ENCODE results near the gene DLX4.

The DLX4 gene

GRCh38 chr17:49980703-49981197 lies 11.8 kb downstream of the DLX4 start:
- H3K4me1 ChIP-seq (ENCODE audit: control insufficient read depth, low read depth, low read length), result peaks cover 21% of the 10 kb centered on the region
- H3K27ac ChIP-seq (ENCODE audit: low read length), result no peak overlapping the region
- H3K36me3 ChIP-seq (ENCODE audit: control insufficient read depth, low read depth, low read length), result no peaks in the 10 kb centered on the region
- peaks cover 52% of the 10 kb centered on the region for H3K27me3 ChIP-seq (ENCODE audit: control insufficient read depth, insufficient read depth, low read length)
- no peaks in the 10 kb centered on the region for H3K9me3 ChIP-seq (ENCODE audit: control insufficient read depth, low read depth, low read length)
- no peak overlapping the region for H3K9ac ChIP-seq (ENCODE audit: low read length)
- no peak overlapping the region for H3K4me3 ChIP-seq (ENCODE audit: low read length)

- Histone ChIP-seq H3K4me3 (ENCODE audit: low read length) (no peak overlapping the region), H3K36me3 (ENCODE audit: control insufficient read depth, low read depth, low read length) (no peaks in the 10 kb centered on the region), H3K9me3 (ENCODE audit: control insufficient read depth, low read depth, low read length) (no peaks in the 10 kb centered on the region), H3K9ac (ENCODE audit: low read length) (no peak overlapping the region), H3K4me1 (ENCODE audit: control insufficient read depth, low read depth, low read length) (peaks cover 9% of the 10 kb centered on the region), H3K27ac (ENCODE audit: low read length) (no peak overlapping the region), H3K27me3 (ENCODE audit: control insufficient read depth, insufficient read depth, low read length) (peaks cover 58% of the 10 kb centered on the region)
These were observed 15.3 kb downstream of the DLX4 start for GRCh38 chr17:49984283-49984682.

- no peak overlapping the region for H3K4me3 ChIP-seq (ENCODE audit: low read length)
- H3K27ac ChIP-seq (ENCODE audit: low read length), result no peak overlapping the region
- H3K9ac ChIP-seq (ENCODE audit: low read length), result no peak overlapping the region
- H3K36me3 ChIP-seq (ENCODE audit: control insufficient read depth, low read depth, low read length), result no peaks in the 10 kb centered on the region
- H3K4me1 ChIP-seq (ENCODE audit: control insufficient read depth, low read depth, low read length), result peaks cover 9% of the 10 kb centered on the region
- H3K9me3 ChIP-seq (ENCODE audit: control insufficient read depth, low read depth, low read length), result no peaks in the 10 kb centered on the region
- peaks cover 60% of the 10 kb centered on the region for H3K27me3 ChIP-seq (ENCODE audit: control insufficient read depth, insufficient read depth, low read length)
These were observed 15.8 kb downstream of the DLX4 start for GRCh38 chr17:49984776-49985175.

- Histone ChIP-seq H3K4me1 (ENCODE audit: control insufficient read depth, low read depth, low read length) (peaks cover 7% of the 10 kb centered on the region), H3K4me3 (ENCODE audit: low read length) (no peak overlapping the region), H3K27ac (ENCODE audit: low read length) (no peak overlapping the region), H3K27me3 (ENCODE audit: control insufficient read depth, insufficient read depth, low read length) (peaks cover 60% of the 10 kb centered on the region), H3K36me3 (ENCODE audit: control insufficient read depth, low read depth, low read length) (no peaks in the 10 kb centered on the region), H3K9me3 (ENCODE audit: control insufficient read depth, low read depth, low read length) (no peaks in the 10 kb centered on the region), H3K9ac (ENCODE audit: low read length) (no peak overlapping the region)
These were observed 16.5 kb downstream of the DLX4 start for GRCh38 chr17:49985310-49985990.

GRCh38 chr17:49986396-49987289 lies 17.7 kb downstream of the DLX4 start:
- no peak overlapping the region for H3K4me3 ChIP-seq (ENCODE audit: low read length)
- no peaks in the 10 kb centered on the region for H3K9me3 ChIP-seq (ENCODE audit: control insufficient read depth, low read depth, low read length)
- H3K36me3 ChIP-seq (ENCODE audit: control insufficient read depth, low read depth, low read length), result no peaks in the 10 kb centered on the region
- H3K27me3 ChIP-seq (ENCODE audit: control insufficient read depth, insufficient read depth, low read length), result peaks cover 71% of the 10 kb centered on the region
- no peak overlapping the region for H3K9ac ChIP-seq (ENCODE audit: low read length)
- H3K4me1 ChIP-seq (ENCODE audit: control insufficient read depth, low read depth, low read length), result no peaks in the 10 kb centered on the region
- no peak overlapping the region for H3K27ac ChIP-seq (ENCODE audit: low read length)

- Histone ChIP-seq H3K36me3 (ENCODE audit: control insufficient read depth, low read depth, low read length) (no peaks in the 10 kb centered on the region), H3K4me1 (ENCODE audit: control insufficient read depth, low read depth, low read length) (no peaks in the 10 kb centered on the region), H3K4me3 (ENCODE audit: low read length) (no peak overlapping the region), H3K27ac (ENCODE audit: low read length) (no peak overlapping the region), H3K9me3 (ENCODE audit: control insufficient read depth, low read depth, low read length) (no peaks in the 10 kb centered on the region), H3K27me3 (ENCODE audit: control insufficient read depth, insufficient read depth, low read length) (peaks cover 75% of the 10 kb centered on the region), H3K9ac (ENCODE audit: low read length) (no peak overlapping the region)
These were observed 18.2 kb downstream of the DLX4 start for GRCh38 chr17:49987290-49987585.

- H3K27me3 ChIP-seq (ENCODE audit: control insufficient read depth, insufficient read depth, low read length), result peaks cover 79% of the 10 kb centered on the region
- H3K4me3 ChIP-seq (ENCODE audit: low read length), result no peak overlapping the region
- H3K4me1 ChIP-seq (ENCODE audit: control insufficient read depth, low read depth, low read length), result no peaks in the 10 kb centered on the region
- H3K9ac ChIP-seq (ENCODE audit: low read length), result no peak overlapping the region
- no peak overlapping the region for H3K27ac ChIP-seq (ENCODE audit: low read length)
- no peaks in the 10 kb centered on the region for H3K9me3 ChIP-seq (ENCODE audit: control insufficient read depth, low read depth, low read length)
- no peaks in the 10 kb centered on the region for H3K36me3 ChIP-seq (ENCODE audit: control insufficient read depth, low read depth, low read length)
These were observed 18.9 kb downstream of the DLX4 start for GRCh38 chr17:49987681-49988441.

GRCh38 chr17:49989518-49989880 lies 20.5 kb downstream of the DLX4 start:
- Histone ChIP-seq H3K27me3 (ENCODE audit: control insufficient read depth, insufficient read depth, low read length) (peaks cover 95% of the 10 kb centered on the region), H3K4me3 (ENCODE audit: low read length) (no peak overlapping the region), H3K9me3 (ENCODE audit: control insufficient read depth, low read depth, low read length) (no peaks in the 10 kb centered on the region), H3K36me3 (ENCODE audit: control insufficient read depth, low read depth, low read length) (no peaks in the 10 kb centered on the region), H3K27ac (ENCODE audit: low read length) (no peak overlapping the region), H3K4me1 (ENCODE audit: control insufficient read depth, low read depth, low read length) (no peaks in the 10 kb centered on the region), H3K9ac (ENCODE audit: low read length) (no peak overlapping the region)

GRCh38 chr17:49990331-49990730 lies 21.3 kb downstream of the DLX4 start:
- Histone ChIP-seq H3K27me3 (ENCODE audit: control insufficient read depth, insufficient read depth, low read length) (peaks cover 99% of the 10 kb centered on the region), H3K9ac (ENCODE audit: low read length) (no peak overlapping the region), H3K4me1 (ENCODE audit: control insufficient read depth, low read depth, low read length) (no peaks in the 10 kb centered on the region), H3K9me3 (ENCODE audit: control insufficient read depth, low read depth, low read length) (no peaks in the 10 kb centered on the region), H3K4me3 (ENCODE audit: low read length) (no peak overlapping the region), H3K27ac (ENCODE audit: low read length) (no peak overlapping the region), H3K36me3 (ENCODE audit: control insufficient read depth, low read depth, low read length) (no peaks in the 10 kb centered on the region)

- peaks cover 100% of the 10 kb centered on the region for H3K27me3 ChIP-seq (ENCODE audit: control insufficient read depth, insufficient read depth, low read length)
These were observed 21.9 kb downstream of the DLX4 start for GRCh38 chr17:49990921-49991320.

GRCh38 chr17:49991409-49991808 lies 22.4 kb downstream of the DLX4 start:
- no peaks in the 10 kb centered on the region for H3K9me3 ChIP-seq (ENCODE audit: control insufficient read depth, low read depth, low read length)
- H3K36me3 ChIP-seq (ENCODE audit: control insufficient read depth, low read depth, low read length), result no peaks in the 10 kb centered on the region
- peaks cover 100% of the 10 kb centered on the region for H3K27me3 ChIP-seq (ENCODE audit: control insufficient read depth, insufficient read depth, low read length)
- H3K4me3 ChIP-seq (ENCODE audit: low read length), result no peak overlapping the region
- no peaks in the 10 kb centered on the region for H3K4me1 ChIP-seq (ENCODE audit: control insufficient read depth, low read depth, low read length)
- no peak overlapping the region for H3K27ac ChIP-seq (ENCODE audit: low read length)
- no peak overlapping the region for H3K9ac ChIP-seq (ENCODE audit: low read length)

More at GRCh38 chr17:49990921-49991320, 21.9 kb downstream of the DLX4 start:
- H3K9ac ChIP-seq (ENCODE audit: low read length), result no peak overlapping the region
- no peaks in the 10 kb centered on the region for H3K9me3 ChIP-seq (ENCODE audit: control insufficient read depth, low read depth, low read length)
- no peak overlapping the region for H3K27ac ChIP-seq (ENCODE audit: low read length)
- no peak overlapping the region for H3K4me3 ChIP-seq (ENCODE audit: low read length)
- H3K36me3 ChIP-seq (ENCODE audit: control insufficient read depth, low read depth, low read length), result no peaks in the 10 kb centered on the region
- no peaks in the 10 kb centered on the region for H3K4me1 ChIP-seq (ENCODE audit: control insufficient read depth, low read depth, low read length)
